ENCODE data around the gene MCRS1. TPM values are rescaled to one million over a fixed set of nuclear protein-coding genes. Genes with fewer than 3 reads are reported as not detected.

MCRS1 gene
- total RNA-seq, 1 donor from 2014 or later, result 62.7 TPM

- Histone ChIP-seq H3K27me3 (ENCODE audit: control insufficient read depth, insufficient read depth, low read length) (no peaks in the 10 kb centered on the region), H3K36me3 (ENCODE audit: control insufficient read depth, insufficient read depth, low read length) (no peaks in the 10 kb centered on the region), H3K4me3 (ENCODE audit: low read depth, low read length) (no peak overlapping the region)
- no peak for FAIRE-seq
- no peak for DNase-seq (ENCODE audit: low read depth)
- TF ChIP-seq, protein P1, sequence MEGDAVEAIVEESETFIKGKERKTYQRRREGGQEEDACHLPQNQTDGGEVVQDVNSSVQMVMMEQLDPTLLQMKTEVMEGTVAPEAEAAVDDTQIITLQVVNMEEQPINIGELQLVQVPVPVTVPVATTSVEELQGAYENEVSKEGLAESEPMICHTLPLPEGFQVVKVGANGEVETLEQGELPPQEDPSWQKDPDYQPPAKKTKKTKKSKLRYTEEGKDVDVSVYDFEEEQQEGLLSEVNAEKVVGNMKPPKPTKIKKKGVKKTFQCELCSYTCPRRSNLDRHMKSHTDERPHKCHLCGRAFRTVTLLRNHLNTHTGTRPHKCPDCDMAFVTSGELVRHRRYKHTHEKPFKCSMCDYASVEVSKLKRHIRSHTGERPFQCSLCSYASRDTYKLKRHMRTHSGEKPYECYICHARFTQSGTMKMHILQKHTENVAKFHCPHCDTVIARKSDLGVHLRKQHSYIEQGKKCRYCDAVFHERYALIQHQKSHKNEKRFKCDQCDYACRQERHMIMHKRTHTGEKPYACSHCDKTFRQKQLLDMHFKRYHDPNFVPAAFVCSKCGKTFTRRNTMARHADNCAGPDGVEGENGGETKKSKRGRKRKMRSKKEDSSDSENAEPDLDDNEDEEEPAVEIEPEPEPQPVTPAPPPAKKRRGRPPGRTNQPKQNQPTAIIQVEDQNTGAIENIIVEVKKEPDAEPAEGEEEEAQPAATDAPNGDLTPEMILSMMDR (IDR thresholded peaks at IDR 0.05; ENCODE audit: insufficient read depth, low read length, severe bottlenecking), result no peak
Measured at GRCh38 chr12:49583366-49584094, 15.6 kb upstream of the MCRS1 start.

DNA sequence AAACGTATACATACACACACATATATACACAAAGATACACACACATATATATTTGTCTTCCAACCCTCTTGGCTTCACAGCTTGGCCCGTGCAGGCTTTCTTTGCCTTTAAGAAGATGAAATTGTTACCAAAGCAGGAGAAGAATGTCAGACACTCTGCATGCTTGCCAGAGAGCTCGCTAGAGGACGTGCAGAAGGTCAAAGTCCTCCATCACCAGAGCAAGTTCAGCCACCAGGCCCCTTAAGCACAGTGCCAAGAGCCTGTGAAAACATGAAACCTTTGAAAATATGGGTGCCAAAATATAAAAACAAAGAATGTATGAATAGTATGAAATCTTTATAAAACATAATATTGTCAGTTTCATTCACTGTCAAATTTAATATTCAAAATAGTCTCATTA is 14.9 kb upstream of the MCRS1 start:
- DNase-seq (ENCODE audit: low read depth) (no peak), FAIRE-seq (no peak)
- TF ChIP-seq, protein P1 (IDR thresholded peaks at IDR 0.05; ENCODE audit: insufficient read depth, low read length, severe bottlenecking), result no peak
- Histone ChIP-seq H3K27me3 (ENCODE audit: control insufficient read depth, insufficient read depth, low read length) (no peaks in the 10 kb centered on the region), H3K4me3 (ENCODE audit: low read depth, low read length) (no peak overlapping the region), H3K36me3 (ENCODE audit: control insufficient read depth, insufficient read depth, low read length) (no peaks in the 10 kb centered on the region)

- no peaks in the 10 kb centered on the region for H3K27me3 ChIP-seq (ENCODE audit: control insufficient read depth, insufficient read depth, low read length)
- TF ChIP-seq, protein P1 (IDR thresholded peaks at IDR 0.05; ENCODE audit: insufficient read depth, low read length, severe bottlenecking), result no peak
- DNase-seq (ENCODE audit: low read depth) (no peak), FAIRE-seq (no peak)
- no peaks in the 10 kb centered on the region for H3K36me3 ChIP-seq (ENCODE audit: control insufficient read depth, insufficient read depth, low read length)
- no peak overlapping the region for H3K4me3 ChIP-seq (ENCODE audit: low read depth, low read length)
Measured at GRCh38 chr12:49582201-49582600, 14.3 kb upstream of the MCRS1 start.

DNA sequence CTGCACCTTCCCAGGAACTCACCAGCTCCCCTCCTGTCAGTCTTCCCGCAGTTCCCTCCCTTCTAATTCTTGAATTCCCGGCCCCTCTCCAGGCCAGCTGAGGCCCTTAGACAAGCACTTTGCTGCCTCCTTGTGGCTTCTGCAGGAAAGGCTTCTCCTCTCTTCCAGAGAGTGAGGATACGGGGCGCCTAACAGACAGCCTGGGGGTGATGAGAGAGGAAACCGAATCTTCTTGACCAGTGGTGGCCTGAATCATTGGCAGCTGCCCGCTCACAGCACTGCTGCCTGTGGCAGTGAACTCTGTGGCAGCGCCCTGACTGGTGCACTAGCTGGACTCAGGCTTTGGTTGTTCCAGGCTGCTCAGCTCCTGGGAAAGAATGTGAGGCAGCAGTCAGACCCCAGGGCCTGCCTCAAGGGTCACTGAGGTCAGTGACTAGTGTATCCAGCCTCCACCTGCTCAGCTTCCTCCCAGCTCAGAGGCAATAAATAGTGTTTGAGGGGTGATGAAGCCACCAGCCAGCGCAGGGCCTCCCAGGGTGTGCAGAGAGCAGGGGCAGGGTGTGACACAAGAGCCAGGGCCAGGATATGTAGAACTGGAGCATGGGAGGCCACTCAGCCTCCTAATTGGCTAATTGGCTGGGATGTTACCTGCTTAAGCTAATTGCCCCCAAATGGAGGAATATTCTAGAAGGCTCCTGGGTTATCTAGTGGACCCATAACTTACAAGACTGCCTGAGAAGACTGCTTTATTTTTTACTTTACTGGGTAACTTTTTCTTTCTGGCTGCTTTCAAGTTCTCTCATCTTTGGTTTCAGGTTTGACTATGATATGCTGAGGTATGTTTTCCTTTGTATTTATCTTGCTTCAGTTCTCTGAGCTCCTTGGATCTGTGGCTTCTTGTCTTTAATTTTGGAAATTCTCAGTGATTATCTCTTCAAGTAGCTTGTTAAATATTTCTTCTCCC is 12.9 kb upstream of the MCRS1 start:
- TF ChIP-seq, protein P1 (IDR thresholded peaks at IDR 0.05; ENCODE audit: insufficient read depth, low read length, severe bottlenecking), result peak; percentile 88
- no peak for FAIRE-seq
- Histone ChIP-seq H3K4me3 (ENCODE audit: low read depth, low read length) (no peak overlapping the region), H3K27me3 (ENCODE audit: control insufficient read depth, insufficient read depth, low read length) (no peaks in the 10 kb centered on the region), H3K36me3 (ENCODE audit: control insufficient read depth, insufficient read depth, low read length) (no peaks in the 10 kb centered on the region)
- peak; percentile 64 for DNase-seq (ENCODE audit: low read depth)

DNA sequence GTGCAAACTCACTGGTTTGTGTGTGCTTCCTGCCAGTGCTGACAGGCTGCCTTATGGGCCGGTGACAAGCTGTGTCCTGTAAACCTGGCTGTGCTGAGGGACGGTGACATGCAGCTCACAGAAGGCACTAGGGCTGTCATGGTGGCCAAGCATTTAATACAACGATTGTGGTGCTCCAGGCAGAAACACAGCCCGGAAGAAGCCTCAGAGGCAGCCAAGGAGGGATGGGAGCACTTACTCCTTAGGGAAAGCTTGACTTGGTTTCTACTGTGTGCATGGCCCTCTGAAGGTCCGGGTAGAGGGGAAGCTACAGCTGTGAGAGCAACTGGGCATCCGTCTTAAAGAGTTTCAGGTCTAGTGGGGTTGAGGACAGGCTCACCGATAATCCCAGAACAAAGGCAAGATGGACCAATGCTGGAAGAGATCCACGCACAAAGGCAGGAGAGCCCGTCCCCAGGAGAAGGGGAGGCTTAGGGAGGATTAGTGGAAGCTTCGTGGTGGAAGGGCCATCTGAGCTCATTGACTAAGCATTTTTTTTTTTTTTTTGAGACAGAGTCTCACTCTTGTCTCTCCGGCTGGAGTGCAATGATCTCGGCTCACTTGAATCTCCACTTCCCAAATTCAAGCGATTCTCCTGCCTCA is 10.7 kb upstream of the MCRS1 start:
- Histone ChIP-seq H3K4me3 (ENCODE audit: low read depth, low read length) (no peak overlapping the region), H3K36me3 (ENCODE audit: control insufficient read depth, insufficient read depth, low read length) (peaks cover 2% of the 10 kb centered on the region), H3K27me3 (ENCODE audit: control insufficient read depth, insufficient read depth, low read length) (no peaks in the 10 kb centered on the region)
- TF ChIP-seq, protein P1 (IDR thresholded peaks at IDR 0.05; ENCODE audit: insufficient read depth, low read length, severe bottlenecking), result no peak
- DNase-seq (ENCODE audit: low read depth) (no peak), FAIRE-seq (no peak)
